A673 (cell line): ENCODE data around the gene RNF183.

Experiments used
- EZH2 ChIP-seq: fragments of 200-600 bp; sonication (generic); IDR thresholded peaks from 2 replicates; pipeline ENCODE4 v1.6.1; 2017; ENCODE audit warnings: borderline replicate concordance, low read depth, mild to moderate bottlenecking, mixed read lengths, antibody characterized with exemption, low read length; ENCODE audit not compliant: poor library complexity, severe bottlenecking
- TF ChIP-seq, protein P1 (sequence below): fragments of 300-800, 200-600 bp; sonication (generic); conservative IDR thresholded peaks from 2 replicates; pipeline ENCODE4 v1.5.1; 2017; ENCODE audit warnings: low read depth, mild to moderate bottlenecking, antibody characterized with exemption, low read length, moderate library complexity, mixed read lengths

DNA sequence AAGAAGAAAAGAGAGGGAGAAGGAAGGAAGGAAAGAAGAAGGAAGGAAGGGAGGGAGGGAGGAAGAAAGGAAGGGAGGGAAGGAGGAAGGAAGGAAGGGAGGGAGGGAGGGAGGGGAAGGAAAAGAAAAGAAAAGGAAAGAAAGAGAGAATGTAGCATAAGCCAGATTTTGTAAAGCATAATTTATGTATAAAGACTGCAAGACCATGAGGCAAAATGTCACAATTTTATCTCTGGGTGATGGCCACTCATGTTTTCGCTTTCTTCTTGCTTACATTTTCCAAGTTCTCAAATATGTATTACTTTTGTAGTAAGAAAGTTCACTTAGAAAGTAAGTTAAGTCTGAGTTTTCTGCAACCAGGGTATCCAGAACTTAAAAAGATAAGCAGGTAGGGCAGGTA, 3.4 kb upstream of the RNF183 start:
- TF ChIP-seq, protein P1, sequence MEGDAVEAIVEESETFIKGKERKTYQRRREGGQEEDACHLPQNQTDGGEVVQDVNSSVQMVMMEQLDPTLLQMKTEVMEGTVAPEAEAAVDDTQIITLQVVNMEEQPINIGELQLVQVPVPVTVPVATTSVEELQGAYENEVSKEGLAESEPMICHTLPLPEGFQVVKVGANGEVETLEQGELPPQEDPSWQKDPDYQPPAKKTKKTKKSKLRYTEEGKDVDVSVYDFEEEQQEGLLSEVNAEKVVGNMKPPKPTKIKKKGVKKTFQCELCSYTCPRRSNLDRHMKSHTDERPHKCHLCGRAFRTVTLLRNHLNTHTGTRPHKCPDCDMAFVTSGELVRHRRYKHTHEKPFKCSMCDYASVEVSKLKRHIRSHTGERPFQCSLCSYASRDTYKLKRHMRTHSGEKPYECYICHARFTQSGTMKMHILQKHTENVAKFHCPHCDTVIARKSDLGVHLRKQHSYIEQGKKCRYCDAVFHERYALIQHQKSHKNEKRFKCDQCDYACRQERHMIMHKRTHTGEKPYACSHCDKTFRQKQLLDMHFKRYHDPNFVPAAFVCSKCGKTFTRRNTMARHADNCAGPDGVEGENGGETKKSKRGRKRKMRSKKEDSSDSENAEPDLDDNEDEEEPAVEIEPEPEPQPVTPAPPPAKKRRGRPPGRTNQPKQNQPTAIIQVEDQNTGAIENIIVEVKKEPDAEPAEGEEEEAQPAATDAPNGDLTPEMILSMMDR, result no peak
- TF ChIP-seq EZH2, result no peak
